HG03457 (cell line): Measurements from ENCODE around the gene FBXL5.
A peak's percentile ranks its signal among the peaks of the same experiment; 100 is the strongest.

Source experiments
- ATAC-seq: cut with Tn5 transposase; IDR thresholded peaks from one replicate; pipeline ENCODE4 v1.9.1; 2021; ENCODE audit warnings: moderate number of reproducible peaks; ENCODE audit not compliant: unreplicated experiment

FBXL5 gene, protein sequence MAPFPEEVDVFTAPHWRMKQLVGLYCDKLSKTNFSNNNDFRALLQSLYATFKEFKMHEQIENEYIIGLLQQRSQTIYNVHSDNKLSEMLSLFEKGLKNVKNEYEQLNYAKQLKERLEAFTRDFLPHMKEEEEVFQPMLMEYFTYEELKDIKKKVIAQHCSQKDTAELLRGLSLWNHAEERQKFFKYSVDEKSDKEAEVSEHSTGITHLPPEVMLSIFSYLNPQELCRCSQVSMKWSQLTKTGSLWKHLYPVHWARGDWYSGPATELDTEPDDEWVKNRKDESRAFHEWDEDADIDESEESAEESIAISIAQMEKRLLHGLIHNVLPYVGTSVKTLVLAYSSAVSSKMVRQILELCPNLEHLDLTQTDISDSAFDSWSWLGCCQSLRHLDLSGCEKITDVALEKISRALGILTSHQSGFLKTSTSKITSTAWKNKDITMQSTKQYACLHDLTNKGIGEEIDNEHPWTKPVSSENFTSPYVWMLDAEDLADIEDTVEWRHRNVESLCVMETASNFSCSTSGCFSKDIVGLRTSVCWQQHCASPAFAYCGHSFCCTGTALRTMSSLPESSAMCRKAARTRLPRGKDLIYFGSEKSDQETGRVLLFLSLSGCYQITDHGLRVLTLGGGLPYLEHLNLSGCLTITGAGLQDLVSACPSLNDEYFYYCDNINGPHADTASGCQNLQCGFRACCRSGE

DNA sequence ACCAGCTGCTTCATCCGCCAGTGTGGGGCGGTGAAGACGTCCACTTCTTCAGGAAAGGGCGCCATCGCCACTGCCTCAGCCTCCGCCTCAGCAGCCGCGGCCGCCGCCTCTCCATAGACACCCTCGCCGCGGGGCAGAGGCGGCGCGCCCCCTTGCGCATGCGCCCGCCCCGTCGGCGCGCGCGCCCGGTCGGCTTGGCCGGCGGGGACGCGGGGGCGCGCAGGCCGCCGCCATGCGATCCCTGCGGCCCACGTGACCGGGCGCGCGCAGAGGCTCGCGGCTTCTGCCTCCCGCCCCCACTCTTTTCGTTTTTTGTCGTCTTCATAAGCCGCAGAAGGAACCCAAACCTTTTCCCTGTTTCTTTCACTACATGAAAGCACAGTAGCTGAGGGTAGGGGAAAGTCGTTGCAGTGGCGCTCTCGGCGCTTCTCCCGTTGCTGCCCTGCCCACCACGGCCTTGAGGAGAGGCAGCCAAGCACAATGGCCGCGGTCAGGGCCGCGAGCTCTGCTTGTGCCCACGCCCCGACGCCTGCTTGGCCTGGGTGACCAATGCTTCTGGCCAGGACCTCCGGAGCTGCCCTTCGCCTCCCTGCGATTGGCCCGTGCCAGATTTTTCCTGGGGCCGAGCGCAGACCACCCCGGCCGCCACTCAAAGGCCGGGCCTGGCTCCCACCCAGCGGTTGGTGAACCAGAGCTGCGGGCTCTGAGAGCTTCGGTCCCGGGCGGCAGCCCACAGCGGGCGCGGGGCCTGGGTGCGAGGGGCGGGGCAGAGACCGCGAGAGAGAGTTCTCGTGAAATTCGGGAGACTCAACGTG lies at the start of gene FBXL5:
TSS of gene FBXL5 (minus strand) at position 135 of the 815 bp plus-strand sequence. CDS start at position 65, 70 bp downstream.
- ATAC-seq: peak; percentile 69

DNA sequence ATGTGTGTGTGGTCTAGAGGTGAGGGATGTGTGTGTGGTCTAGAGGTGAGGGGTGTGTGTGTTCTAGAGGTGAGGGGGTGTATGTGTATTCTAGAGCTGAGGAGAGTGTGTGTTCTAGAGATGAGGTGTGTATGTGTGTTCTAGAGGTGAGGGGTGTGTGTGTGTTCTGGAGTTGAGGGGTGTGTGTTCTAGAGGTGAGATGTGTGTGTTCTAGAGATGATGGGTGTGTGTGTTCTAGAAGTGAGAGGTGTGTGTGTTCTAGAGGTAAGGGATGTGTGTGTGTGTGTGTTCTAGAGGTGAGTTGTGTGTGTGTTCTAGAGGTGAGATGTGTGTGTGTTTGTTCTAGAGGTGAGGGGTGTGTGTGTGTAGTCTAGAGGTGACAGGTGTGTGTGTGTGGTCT lies 49.0 kb upstream of the FBXL5 start:
- ATAC-seq: no peak

DNA sequence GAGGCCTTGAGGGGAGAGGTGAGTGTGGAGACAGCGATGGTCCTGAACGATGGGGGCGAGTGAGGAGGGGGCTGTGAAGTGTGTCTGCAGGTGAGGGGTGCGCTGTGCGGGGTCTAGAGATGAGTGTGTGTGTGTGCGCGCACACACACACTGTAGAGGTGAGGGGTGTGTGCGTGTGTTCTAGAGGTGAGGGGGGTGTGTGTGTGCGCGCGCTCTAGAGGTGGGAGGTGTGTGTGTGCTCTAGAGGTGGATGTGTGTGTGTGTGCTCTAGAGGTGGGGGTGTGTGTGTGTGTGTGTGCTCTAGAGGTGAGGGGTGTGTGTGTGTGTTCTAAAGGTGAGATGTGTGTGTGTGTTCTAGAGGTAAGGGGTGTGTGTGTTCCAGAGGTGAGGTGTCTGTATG lies 48.3 kb upstream of the FBXL5 start:
- ATAC-seq: no peak

DNA sequence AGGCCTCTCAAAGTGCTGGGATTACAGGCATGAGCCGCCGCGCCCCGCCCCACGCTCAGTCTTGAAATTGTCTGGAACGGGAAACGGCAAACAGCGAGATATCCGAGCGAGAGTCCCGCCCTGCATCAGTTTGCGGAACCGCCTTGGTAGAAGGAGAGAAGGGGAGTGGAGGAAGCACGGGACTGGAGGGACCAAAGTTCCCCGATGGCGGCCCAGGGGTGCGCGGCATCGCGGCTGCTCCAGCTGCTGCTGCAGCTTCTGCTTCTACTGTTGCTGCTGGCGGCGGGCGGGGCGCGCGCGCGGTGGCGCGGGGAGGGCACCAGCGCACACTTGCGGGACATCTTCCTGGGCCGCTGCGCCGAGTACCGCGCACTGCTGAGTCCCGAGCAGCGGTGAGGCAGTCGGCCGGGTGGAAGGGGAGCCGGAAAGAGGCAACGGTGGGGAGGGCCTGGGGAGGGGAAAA lies 47.8 kb upstream of the FBXL5 start, which contains the start of gene BST1:
TSS of gene BST1 (plus strand) at position 125 of the 463 bp plus-strand sequence. CDS start at position 205, 80 bp downstream.
- no peak for ATAC-seq

DNA sequence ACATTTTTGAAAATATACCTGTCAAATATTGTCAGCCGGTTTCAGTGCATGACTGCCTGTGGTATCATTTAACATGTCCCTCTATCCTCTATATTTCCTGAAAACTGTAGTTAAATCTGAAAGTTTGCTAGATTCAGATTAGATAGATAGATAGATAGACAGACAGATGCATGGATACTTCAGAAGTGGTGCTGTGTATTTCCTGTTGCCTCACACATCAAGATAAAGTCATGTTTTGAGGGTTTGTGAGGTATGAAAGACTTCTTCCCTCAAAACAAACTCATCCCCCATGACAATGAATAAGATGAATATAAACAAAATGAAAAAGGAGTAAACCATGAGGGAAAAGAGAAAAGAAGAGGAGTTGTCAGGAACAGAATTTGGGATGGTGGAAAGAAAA lies 41.7 kb upstream of the FBXL5 start:
- no peak for ATAC-seq

DNA sequence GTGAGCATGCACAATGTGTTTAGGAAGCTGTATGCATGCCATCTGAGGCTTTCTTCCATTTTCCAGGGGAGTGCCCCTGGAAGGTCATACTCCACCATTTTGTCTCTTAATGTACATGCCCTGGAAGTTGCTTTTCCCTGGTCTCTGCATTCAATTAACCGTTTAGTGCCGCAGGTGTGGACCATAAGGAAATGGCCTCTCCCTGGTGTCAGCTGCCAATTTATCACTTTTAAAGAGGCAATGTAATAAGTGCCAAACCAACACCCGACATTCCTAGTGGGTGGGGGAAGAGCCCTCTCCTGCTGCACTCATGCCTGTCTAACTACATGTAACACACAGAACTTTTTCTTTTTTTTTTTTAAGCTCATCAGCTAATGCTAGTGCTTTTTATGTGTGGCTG lies 40.6 kb upstream of the FBXL5 start:
- no peak for ATAC-seq

DNA sequence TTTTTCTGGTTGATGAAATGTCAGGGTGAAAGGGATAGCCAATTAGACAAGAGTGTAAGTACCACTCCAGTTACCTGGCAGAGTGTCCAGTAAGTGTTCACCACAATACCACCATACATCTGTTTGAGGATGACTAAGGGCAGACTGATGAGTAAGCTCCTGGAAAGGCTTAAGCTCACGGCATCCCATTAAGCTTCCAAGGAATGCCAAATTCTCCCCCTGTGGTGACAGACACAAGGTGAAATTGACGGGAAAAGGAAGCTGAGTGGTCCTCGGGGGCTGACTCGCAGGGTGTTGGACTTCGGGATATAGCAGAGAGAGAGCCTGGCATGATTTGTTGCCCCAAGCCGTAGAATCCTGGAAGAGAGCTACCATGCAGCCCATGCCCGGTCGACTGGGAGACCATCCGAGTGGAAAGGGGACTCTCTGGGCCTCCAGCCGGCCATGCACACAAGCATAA lies 40.1 kb upstream of the FBXL5 start:
- ATAC-seq: no peak

DNA sequence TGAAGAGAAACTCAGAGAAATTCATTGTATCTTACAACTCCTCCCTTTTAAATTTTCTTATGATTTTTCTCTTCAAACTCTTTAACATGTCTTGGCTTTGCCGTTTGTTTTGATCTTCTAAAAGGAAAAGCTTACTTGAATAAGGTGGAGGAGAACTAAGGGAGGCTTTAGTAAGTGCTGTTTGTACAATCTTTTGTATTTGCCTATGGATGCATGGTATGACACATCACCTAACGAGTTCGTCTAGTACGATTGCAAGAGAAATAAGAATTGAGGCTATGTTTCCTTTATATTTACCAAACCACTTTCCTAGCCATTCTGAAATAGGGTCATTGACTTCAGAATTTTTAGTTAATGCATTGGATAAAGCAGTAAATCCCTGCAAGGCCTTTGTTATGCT lies 39.3 kb upstream of the FBXL5 start:
- ATAC-seq: no peak

DNA sequence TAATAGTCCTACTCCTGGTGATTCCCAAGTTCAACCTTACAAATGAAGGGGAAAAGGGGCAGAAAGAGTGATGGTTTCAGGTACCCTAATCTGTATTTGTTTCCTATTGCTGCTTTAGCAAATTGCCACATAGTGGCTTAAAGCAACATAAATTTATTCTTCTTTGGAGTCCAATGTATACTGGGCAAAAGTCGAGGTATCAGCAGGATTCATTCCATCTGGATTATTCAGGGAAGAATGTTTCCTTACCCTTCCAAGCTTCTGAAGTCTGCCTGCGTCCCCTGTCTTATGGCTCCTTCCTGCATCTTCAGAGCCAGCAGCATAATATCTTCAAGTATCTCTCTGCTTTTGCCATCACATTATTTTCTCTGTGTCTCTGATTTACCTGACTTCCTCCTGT lies 37.4 kb upstream of the FBXL5 start:
- ATAC-seq: no peak

DNA sequence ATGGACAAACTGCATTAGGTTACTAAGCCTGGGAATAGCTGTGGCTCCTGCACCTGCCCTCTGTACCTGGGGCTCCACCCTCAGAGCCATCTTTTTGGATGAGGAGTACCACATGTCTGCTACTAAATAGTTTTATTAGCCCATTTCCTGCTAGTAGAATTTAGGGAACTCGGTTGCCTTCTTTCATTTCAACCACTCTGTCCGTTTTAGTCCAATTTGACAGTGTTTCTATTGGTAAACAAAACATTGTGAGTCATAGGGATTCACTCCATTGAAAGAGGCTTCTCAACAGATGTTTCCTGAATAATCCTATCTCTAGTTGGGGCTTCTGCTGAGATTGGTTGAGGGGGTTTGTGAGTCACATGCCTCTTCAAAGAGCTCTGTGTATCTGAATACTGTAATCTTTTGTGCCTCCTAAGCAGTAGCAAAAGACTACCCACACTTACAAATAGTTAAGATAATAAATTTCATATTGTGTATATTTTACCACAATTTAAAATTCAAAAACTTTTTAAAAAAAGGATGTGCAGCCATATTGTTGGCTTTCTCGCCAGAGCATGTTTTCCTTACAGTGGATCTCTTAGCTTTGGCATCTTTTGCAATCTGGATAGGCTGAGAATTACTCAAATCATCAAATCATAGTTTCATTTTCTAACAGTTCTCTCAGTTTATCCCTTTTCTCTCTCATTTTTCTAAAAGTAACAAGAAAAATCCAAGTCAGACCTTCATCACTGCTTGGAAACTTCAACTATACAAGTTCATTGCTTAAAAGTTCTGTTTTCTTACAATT lies 36.4 kb upstream of the FBXL5 start:
- ATAC-seq: no peak

DNA sequence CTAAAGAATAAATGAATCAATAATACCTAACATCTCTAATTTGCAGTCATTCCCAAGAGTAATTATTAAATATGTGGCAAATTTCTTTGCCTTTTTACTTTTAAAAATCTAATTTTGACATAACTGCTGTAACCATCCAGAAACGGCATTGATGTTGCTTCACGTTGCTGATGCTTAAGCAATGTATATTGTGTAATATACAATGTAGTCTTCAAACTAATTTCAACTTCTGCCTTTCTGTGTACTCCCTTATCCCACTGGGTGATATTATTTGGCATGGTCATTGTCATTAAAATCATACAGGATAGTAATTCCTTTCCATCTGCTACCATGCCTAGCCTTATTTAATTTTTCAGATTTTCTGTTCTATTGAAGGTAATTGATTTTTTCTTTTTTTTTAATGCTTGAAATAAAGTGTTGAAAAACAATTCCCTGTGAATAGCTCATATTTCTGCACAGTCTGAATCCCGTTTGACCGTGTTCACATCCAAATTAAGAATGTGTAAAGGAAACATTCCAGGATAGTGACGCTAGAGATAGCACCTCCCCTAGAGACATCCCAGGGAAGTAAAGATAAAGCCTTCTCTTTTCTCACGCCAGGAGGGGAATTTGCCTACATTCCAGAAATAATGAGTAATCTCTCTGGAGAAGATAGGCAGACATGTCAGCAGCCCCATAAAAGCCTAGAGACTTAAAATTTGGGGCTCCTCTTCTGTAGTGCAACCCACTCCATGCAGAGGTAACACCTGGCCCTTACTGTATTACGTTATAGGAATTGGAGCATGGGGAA lies 35.1 kb upstream of the FBXL5 start:
- ATAC-seq: no peak

DNA sequence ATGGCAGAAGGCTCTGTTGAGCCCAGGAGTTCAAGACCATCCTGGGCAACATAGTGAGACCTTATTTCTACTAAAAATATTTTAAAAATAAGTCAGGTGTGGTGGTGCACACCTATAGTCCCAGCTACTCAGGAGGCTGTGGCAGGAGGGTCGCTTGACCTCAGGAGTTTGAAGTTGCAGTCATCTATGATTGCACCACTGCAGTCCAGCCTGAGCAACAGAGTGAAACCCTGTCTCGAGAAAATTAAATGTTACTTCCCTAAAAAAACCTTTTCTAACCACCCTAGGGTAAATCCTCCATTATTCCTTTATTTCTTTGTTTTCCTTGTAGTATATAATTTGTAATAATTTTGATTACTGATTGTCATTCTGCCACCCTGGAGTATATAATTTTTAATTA lies 34.4 kb upstream of the FBXL5 start:
- no peak for ATAC-seq

DNA sequence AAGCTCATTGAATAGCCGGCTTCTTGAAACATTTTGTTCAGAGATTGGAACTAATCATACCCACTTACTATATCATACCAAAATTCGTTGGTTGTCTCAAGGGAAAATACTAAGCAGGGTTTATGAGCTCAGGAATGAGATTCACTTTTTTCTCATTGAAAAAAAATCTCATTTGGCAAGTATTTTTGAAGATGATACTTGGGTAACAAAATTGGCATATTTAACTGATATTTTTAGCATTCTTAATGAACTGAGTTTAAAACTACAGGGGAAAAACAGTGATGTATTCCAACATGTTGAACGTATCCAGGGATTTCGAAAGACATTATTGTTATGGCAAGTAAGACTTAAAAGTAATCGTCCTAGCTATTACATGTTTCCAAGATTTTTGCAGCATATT lies 32.9 kb upstream of the FBXL5 start:
- no peak for ATAC-seq

DNA sequence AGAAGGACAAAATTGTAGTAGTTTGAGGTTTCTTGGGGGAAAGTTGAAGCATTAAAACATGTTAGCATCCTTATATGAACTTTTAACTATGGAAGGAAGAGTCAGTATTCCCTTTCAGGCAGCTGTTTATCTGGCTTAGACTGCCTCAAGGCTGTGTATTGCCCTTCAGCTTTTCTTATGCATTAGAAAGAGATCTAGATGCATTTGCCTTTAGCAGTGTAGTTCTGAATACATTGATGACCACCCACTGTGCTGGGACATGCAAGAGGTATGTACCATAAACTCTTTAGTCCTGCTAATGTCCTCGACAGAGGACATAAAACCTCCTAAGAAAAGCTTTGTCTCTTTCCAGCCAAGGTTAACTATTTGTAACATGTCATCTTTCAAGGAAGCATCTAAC lies 29.3 kb upstream of the FBXL5 start:
- ATAC-seq: no peak

DNA sequence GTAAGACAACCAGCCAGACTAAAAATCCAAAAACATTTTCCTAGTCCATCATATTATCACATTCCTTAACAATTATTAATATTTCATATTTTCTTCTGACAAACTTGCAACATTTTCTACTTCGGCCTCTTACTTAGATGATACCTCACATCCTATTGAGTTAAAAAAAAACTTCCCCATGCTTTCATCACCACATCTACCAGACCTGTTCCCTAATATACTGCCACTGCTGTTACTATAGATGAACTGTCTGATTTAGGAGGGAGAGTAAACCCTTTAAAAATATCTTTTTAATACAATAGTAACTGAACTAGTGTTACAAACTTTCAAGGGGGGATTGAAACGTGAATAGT lies 28.0 kb upstream of the FBXL5 start:
- no peak for ATAC-seq

DNA sequence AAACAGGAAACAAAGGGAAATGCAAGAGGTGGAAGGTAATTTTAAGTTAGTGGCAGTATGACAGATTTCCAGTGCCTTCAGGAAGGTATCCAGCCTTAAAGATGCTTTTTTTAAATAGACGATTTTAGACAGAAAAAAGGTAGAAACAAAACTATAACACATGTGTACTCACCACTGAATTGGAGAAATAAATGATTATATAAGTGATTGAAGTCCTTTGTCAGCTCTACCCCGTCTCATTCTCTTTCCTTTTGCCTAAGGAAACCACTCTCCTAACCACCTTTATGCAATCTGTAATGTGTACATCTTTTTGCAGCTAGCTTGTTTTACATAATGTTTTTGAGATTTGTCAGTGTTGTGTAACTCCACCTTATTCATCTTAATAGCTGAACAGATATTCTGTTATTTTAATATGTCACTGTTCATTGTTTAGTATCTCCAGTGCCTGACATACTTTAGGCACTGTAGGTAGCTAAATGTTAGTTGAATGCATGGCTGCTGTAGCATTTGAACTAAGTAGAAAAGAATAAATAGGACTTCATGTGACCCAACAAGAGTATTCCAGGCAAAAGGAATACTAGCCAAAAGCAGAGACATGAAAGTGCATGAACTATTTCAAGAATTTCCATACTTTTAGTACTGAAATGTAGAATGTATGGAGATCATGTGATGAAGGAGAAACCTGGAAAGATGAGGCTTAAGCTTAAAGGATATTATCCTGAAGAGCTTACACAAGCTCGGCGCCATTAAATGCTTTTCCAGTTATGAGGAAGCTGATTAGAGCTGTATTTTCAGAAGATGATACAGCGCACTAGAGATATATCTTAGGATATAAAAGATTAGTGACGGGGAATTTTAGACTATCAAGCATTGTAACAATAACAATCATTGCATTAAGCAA lies 27.3 kb upstream of the FBXL5 start:
- no peak for ATAC-seq

DNA sequence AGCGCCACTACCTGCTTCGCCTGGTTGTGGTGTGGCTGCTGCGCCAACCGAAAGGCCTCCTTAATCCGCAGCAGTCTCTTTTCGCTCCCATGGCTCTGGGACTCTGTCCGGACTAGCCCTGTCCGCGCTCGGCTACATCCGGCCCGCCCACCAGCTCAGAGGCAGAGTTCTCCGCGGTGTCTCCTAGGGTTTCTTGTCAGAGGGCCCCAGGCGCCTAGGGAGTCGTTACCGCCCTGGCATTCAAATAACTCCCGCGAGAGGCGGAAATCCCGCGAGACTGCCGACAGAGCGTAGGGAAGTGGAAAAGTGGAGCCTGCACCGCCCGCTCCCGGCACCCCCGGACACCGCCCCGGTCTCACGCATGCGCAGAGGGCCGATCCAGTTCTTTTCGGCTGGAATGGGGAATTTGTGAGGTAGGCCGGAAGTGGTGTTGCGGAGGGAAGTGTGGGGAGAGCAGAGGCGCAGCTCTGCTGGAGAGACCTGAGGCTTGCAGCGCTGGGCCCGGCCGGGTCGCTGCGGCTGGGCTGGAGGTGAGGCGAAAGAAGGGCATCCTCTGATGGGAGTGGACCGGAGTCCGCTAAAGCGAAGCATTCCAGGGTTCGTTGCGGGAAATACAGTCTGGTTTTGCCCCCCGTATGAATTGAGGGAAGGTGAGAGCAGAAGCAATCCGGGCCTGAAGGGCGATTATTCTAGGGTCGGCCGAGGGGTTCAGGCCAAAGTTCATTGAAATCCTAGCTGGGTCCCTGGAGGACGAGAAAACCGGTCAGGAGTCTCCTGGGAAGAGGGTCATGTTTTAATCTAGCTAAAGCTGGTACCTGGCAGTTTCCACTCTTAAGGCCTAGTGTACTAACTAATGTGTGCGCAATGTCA lies 26.4 kb upstream of the FBXL5 start, which contains the start of gene FAM200B:
TSS of gene FAM200B (plus strand) at position 456 of the 870 bp plus-strand sequence. CDS start 5,151 bp downstream, outside the sequence.
- peak; percentile 91 for ATAC-seq

DNA sequence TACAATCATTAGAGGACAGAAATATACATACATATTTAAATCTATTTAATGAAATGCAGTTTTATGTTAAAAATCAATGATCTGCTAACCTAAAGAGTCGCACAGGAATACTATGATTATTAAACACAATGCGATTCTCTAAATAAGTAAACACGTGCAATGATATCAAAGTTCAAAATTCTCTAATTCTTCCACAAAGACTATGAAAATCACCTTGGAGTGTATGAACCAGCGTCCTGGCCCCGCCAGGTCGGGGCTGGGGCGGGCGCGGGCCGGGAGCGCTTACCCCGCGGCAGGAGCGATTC lies 25.9 kb upstream of the FBXL5 start:
- no peak for ATAC-seq
